ENCODE data around the gene SOCS1. TPM values are rescaled to one million over a fixed set of nuclear protein-coding genes. Genes with fewer than 3 reads are reported as not detected.
A peak's percentile ranks its signal among the peaks of the same experiment; 100 is the strongest.

The SOCS1 gene
- total and polyA plus RNA-seq, 9 of the 15 experiments (the other 6 are each of a cell fraction or from before 2014, with no cell fraction given): 0.04 to 7.5 (median 2.3) TPM

DNA sequence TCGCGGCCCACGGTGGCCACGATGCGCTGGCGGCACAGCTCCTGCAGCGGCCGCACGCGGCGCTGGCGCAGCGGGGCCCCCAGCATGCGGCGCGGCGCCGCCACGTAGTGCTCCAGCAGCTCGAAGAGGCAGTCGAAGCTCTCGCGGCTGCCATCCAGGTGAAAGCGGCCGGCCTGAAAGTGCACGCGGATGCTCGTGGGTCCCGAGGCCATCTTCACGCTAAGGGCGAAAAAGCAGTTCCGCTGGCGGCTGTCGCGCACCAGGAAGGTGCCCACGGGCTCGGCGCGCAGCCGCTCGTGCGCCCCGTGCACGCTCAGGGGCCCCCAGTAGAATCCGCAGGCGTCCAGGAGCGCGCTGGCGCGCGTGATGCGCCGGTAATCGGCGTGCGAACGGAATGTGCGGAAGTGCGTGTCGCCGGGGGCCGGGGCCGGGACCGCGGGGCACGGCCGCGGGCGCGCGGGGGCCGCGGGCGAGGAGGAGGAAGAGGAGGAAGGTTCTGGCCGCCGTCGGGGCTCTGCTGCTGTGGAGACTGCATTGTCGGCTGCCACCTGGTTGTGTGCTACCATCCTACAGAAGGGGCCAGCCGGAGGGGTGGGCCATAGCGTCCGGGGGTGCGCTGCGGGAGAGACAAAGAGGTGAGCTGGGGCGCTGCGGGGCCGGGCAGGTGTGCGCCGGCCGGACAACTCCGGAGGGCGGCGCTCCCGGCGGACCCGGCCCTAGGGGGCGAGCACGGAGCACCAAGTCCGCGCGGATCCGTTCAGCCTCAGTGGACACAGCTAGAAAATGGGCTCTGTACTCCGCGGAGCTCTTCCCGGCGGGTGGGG, 879 bp downstream of the SOCS1 start (continued):
- TF ChIP-seq, protein P1, sequence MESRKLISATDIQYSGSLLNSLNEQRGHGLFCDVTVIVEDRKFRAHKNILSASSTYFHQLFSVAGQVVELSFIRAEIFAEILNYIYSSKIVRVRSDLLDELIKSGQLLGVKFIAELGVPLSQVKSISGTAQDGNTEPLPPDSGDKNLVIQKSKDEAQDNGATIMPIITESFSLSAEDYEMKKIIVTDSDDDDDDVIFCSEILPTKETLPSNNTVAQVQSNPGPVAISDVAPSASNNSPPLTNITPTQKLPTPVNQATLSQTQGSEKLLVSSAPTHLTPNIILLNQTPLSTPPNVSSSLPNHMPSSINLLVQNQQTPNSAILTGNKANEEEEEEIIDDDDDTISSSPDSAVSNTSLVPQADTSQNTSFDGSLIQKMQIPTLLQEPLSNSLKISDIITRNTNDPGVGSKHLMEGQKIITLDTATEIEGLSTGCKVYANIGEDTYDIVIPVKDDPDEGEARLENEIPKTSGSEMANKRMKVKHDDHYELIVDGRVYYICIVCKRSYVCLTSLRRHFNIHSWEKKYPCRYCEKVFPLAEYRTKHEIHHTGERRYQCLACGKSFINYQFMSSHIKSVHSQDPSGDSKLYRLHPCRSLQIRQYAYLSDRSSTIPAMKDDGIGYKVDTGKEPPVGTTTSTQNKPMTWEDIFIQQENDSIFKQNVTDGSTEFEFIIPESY (CRISPR knock-in tag; IDR thresholded peaks at IDR 0.05): peak; percentile 96
- TF ChIP-seq ZFX (CRISPR knock-in tag; IDR thresholded peaks at IDR 0.05) (peak; percentile 87), GABPA (tag; conservative IDR thresholded peaks at IDR 0.05; ENCODE audit: low read depth) (no peak), RFX5 (IDR thresholded peaks at IDR 0.05; ENCODE audit: low read depth, low read length) (no peak), ARID1B (IDR thresholded peaks at IDR 0.05) (no peak), SRSF7 (optimal IDR thresholded peaks at IDR 0.05; ENCODE audit: low read depth, low read length) (no peak), IRF2 (CRISPR knock-in tag; IDR thresholded peaks at IDR 0.05) (peak; percentile 98), ZC3H11A (IDR thresholded peaks at IDR 0.05; ENCODE audit: low read depth, low read length) (no peak), NELFE (IDR thresholded peaks at IDR 0.05; ENCODE audit: insufficient read depth, insufficient read length) (no peak), SMAD2 (IDR thresholded peaks at IDR 0.05; ENCODE audit: low read depth, low read length) (no peak), C11orf30 (IDR thresholded peaks at IDR 0.05; ENCODE audit: low read depth) (no peak), ZC3H4 (CRISPR knock-in tag; IDR thresholded peaks at IDR 0.05; ENCODE audit: borderline replicate concordance) (no peak; the same call in none of the 2 replicates), SRSF9 (IDR thresholded peaks at IDR 0.05; ENCODE audit: borderline replicate concordance, low read depth, low read length) (no peak), SP1 (CRISPR knock-in tag; IDR thresholded peaks at IDR 0.05) (no peak), CBX1 (IDR thresholded peaks at IDR 0.05; ENCODE audit: low read depth) (no peak; the same call in none of the 2 replicates), ETV5 (CRISPR knock-in tag; IDR thresholded peaks at IDR 0.05; ENCODE audit: low read depth) (peak; percentile 54; the same call in 1 of the 2 replicates), ZKSCAN1 (IDR thresholded peaks at IDR 0.05; ENCODE audit: low read depth, low read length) (no peak), SPI1 (IDR thresholded peaks at IDR 0.05; ENCODE audit: borderline replicate concordance, low read depth, low read length) (0 out of 2 replicates have a peak, but pooled peaks have one; percentile 13), HNRNPUL1 (IDR thresholded peaks at IDR 0.05; ENCODE audit: low read length) (no peak)
- TF ChIP-seq, protein P2, sequence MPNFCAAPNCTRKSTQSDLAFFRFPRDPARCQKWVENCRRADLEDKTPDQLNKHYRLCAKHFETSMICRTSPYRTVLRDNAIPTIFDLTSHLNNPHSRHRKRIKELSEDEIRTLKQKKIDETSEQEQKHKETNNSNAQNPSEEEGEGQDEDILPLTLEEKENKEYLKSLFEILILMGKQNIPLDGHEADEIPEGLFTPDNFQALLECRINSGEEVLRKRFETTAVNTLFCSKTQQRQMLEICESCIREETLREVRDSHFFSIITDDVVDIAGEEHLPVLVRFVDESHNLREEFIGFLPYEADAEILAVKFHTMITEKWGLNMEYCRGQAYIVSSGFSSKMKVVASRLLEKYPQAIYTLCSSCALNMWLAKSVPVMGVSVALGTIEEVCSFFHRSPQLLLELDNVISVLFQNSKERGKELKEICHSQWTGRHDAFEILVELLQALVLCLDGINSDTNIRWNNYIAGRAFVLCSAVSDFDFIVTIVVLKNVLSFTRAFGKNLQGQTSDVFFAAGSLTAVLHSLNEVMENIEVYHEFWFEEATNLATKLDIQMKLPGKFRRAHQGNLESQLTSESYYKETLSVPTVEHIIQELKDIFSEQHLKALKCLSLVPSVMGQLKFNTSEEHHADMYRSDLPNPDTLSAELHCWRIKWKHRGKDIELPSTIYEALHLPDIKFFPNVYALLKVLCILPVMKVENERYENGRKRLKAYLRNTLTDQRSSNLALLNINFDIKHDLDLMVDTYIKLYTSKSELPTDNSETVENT (CRISPR knock-in tag; IDR thresholded peaks at IDR 0.05): peak; percentile 12; the same call in 1 of the 2 replicates
- TF ChIP-seq, protein P3, sequence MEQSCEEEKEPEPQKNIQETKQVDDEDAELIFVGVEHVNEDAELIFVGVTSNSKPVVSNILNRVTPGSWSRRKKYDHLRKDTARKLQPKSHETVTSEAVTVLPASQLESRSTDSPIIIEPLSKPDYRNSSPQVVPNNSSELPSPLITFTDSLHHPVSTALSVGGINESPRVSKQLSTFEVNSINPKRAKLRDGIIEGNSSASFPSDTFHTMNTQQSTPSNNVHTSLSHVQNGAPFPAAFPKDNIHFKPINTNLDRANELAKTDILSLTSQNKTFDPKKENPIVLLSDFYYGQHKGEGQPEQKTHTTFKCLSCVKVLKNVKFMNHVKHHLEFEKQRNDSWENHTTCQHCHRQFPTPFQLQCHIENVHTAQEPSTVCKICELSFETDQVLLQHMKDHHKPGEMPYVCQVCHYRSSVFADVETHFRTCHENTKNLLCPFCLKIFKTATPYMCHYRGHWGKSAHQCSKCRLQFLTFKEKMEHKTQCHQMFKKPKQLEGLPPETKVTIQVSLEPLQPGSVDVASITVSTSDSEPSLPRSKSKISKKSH (CRISPR knock-in tag; IDR thresholded peaks at IDR 0.05): no peak
- TF ChIP-seq, protein P4, sequence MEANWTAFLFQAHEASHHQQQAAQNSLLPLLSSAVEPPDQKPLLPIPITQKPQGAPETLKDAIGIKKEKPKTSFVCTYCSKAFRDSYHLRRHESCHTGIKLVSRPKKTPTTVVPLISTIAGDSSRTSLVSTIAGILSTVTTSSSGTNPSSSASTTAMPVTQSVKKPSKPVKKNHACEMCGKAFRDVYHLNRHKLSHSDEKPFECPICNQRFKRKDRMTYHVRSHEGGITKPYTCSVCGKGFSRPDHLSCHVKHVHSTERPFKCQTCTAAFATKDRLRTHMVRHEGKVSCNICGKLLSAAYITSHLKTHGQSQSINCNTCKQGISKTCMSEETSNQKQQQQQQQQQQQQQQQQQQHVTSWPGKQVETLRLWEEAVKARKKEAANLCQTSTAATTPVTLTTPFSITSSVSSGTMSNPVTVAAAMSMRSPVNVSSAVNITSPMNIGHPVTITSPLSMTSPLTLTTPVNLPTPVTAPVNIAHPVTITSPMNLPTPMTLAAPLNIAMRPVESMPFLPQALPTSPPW (CRISPR knock-in tag; IDR thresholded peaks at IDR 0.05): no peak

Measured in K562 (cell line).